K562 (cell line): Measurements from ENCODE around the gene IQCK. TPM values are rescaled to one million over a fixed set of nuclear protein-coding genes. Genes with fewer than 3 reads are reported as not detected.

Experiments
- ATAC-seq: fragments of 200-7000 bp; cut with Tn5 transposase; 3 replicates; pipeline ENCODE4 v1.9.1; 2020; ENCODE audit warnings: moderate library complexity
- BruUV-seq: library from RNA; stranded (reverse); fragments of 400-500 nt; replicated peaks from 2 replicates; lab custom pipeline; 2021; lab: Mats Ljungman, UMichigan
- CTCF ChIA-PET: fragments of 300-600 bp; formaldehyde crosslinking; extraction: SDS; loops from one replicate; lab custom pipeline; 2021; ENCODE audit warnings: low intra/inter-chr PET ratio; lab: Yijun Ruan, JAX
- POLR2A ChIA-PET: fragments of 300-600, 350-650 bp; sonication (Branson Sonifier 250); formaldehyde crosslinking; extraction: SDS; loops from one replicate; lab custom pipeline; 2021; ENCODE audit warnings: antibody characterized with exemption, inconsistent platforms; lab: Yijun Ruan, JAX
- DNase-seq, 4 experiments: peaks; one replicate each; pipeline versions ENCODE4 v3.0.0 to v3.0.0-alpha.2; 2011 to 2018; ENCODE audit warnings: low spot score in 3 of 4, mixed read lengths in 3 of 4; ENCODE audit errors: extremely low read depth in 1 of 4
- FAIRE-seq: peaks from 2 replicates; lab custom pipeline; 2011; peaks lifted over from hg19 to GRCh38; lab: Jason Lieb, UNC
- H2AFZ ChIP-seq: 2 replicates; pipeline ENCODE4 v1.6.0; 2011; ENCODE audit warnings: low read depth, low read length, control low read depth, inconsistent platforms
- H3K27ac ChIP-seq: fragments of 200-600 bp; 3 replicates; pipeline ENCODE4 v1.8.0; 2011; ENCODE audit warnings: low read depth, mild to moderate bottlenecking, control low read depth, inconsistent platforms, low read length, moderate library complexity, mixed read lengths; ENCODE audit errors: extremely low read depth
- H3K27me3 ChIP-seq, 2 experiments: fragments of 300-600 bp in 1 of 2; 2 replicates in 1 of 2; 3 replicates in 1 of 2; pipeline versions ENCODE4 v1.6.0 to v1.8.0; 2011; ENCODE audit warnings: inconsistent platforms in 2 of 2, low read length in 2 of 2, mild to moderate bottlenecking in 1 of 2, mixed read lengths in 1 of 2, moderate library complexity in 1 of 2; ENCODE audit not compliant: control insufficient read depth in 2 of 2, insufficient read depth in 2 of 2
- H3K36me3 ChIP-seq: fragments of 300-600 bp; 3 replicates; pipeline ENCODE4 v1.8.0; 2011; ENCODE audit warnings: mild to moderate bottlenecking, low read length, inconsistent platforms; ENCODE audit not compliant: control insufficient read depth, insufficient read depth
- H3K4me1 ChIP-seq, 2 experiments: fragments of 200-600 bp in 1 of 2; replicated peaks in 1 of 2; 2 replicates in 1 of 2; 3 replicates in 1 of 2; pipeline versions ENCODE4 v1.5.1 to v1.8.0; 2011; ENCODE audit warnings: inconsistent platforms in 2 of 2, low read length in 2 of 2, mild to moderate bottlenecking in 1 of 2, mixed read lengths in 1 of 2, moderate library complexity in 1 of 2; ENCODE audit not compliant: control insufficient read depth in 2 of 2, insufficient read depth in 2 of 2
- H3K4me2 ChIP-seq: 2 replicates; pipeline ENCODE4 v1.6.1; 2011; ENCODE audit warnings: low read length, control low read depth, inconsistent platforms, mixed read lengths; ENCODE audit not compliant: insufficient read depth
- H3K4me3 ChIP-seq: fragments of 200-600 bp; sonication (generic), shearing (Covaris generic); 2 replicates; pipeline ENCODE4 v1.5.1; 2016; ENCODE audit warnings: control low read depth, inconsistent platforms
- H3K79me2 ChIP-seq: fragments of 200-600 bp; 3 replicates; pipeline ENCODE4 v1.8.0; 2011; ENCODE audit warnings: low read length, inconsistent platforms; ENCODE audit not compliant: control insufficient read depth, insufficient read depth
- H3K9ac ChIP-seq, 2 experiments: 2 replicates each; pipeline versions ENCODE4 v1.6.0 to v1.6.1; 2011; ENCODE audit warnings: low read depth in 2 of 2, low read length in 2 of 2, control low read depth in 1 of 2, inconsistent platforms in 1 of 2, mild to moderate bottlenecking in 1 of 2, mixed read lengths in 1 of 2; ENCODE audit not compliant: insufficient read depth in 1 of 2
- H3K9me1 ChIP-seq: one replicate; pipeline ENCODE4 v1.6.0; 2011; ENCODE audit warnings: inconsistent platforms, mild to moderate bottlenecking, low read length, moderate library complexity; ENCODE audit not compliant: control insufficient read depth, insufficient read depth
- H3K9me3 ChIP-seq: replicated peaks from 2 replicates; pipeline ENCODE4 v1.5.1; 2011; ENCODE audit warnings: low read depth, low read length, inconsistent platforms; ENCODE audit not compliant: control insufficient read depth, insufficient read depth
- H4K20me1 ChIP-seq: replicated peaks from 2 replicates; pipeline ENCODE4 v1.6.1; 2011; ENCODE audit warnings: low read length, inconsistent platforms, mixed read lengths; ENCODE audit not compliant: control insufficient read depth, insufficient read depth
- GTF3C2 ChIP-seq: IDR thresholded peaks from 3 replicates; pipeline ENCODE4 v1.6.1; 2011; ENCODE audit warnings: borderline replicate concordance, mild to moderate bottlenecking, moderate library complexity; ENCODE audit not compliant: insufficient read length; ENCODE audit errors: extremely low read depth
- HNRNPK ChIP-seq: fragments of 200-400 bp; formaldehyde crosslinking; IDR thresholded peaks from one replicate; pipeline ENCODE4 v1.6.1; 2018; ENCODE audit warnings: mild to moderate bottlenecking, low read depth, low read length; ENCODE audit not compliant: poor library complexity, severe bottlenecking
- KAT2B ChIP-seq: IDR thresholded peaks from one replicate; pipeline ENCODE4 v1.6.1; 2012; ENCODE audit warnings: low read depth, mild to moderate bottlenecking, control low read depth, inconsistent platforms, low read length, moderate library complexity
- PHF20 ChIP-seq: fragments of 450-650 bp; IDR thresholded peaks from 2 replicates; pipeline ENCODE4 v1.6.1; 2018; ENCODE audit not compliant: partially characterized antibody
- WGBS: fragments of 100-300 bp; shearing (Covaris generic); methylation state at CpG from one replicate; pipeline ENCODE4 v1.1.6; 2016; ENCODE audit warnings: low coverage, mixed read lengths; ENCODE audit not compliant: insufficient coverage; ENCODE audit errors: missing lambda C conversion rate; 5-methylcytosine and 5-hydroxymethylcytosine counted together
- in situ Hi-C: fragments of 300-500 bp; cut with MboI; formaldehyde crosslinking; loops from 4 replicates; pipeline ENCODE4 v1.15.0; 2018; ENCODE audit warnings: inconsistent platforms, mixed read lengths
- intact Hi-C: fragments of 100-400 bp; cut with micrococcal nuclease; formaldehyde crosslinking; loops from 2 replicates; pipeline ENCODE4 v1.14.2; 2022
- polyA plus RNA-seq, 8 experiments: library from polyadenylated mRNA; depleted of rRNA in 4 of 8; stranded (reverse) in 5 of 8; unstranded in 3 of 8; fragments of >200 nt; fragmentation: Nextera tagmentation in 2 of 8; fragmentation: Illumina TruSeq in 1 of 8; extraction: Ambion mirVana in 2 of 8; extraction: Trizol in 1 of 8; gene quantifications; 2 replicates each; pipeline versions ENCODE4 v1.2.1 to v1.2.3, GENCODE V29; 2011 to 2014; ENCODE audit warnings: inconsistent platforms in 1 of 8, missing spikeins in 1 of 8
- total RNA-seq, 7 experiments: library from RNA; depleted of rRNA in 6 of 7; stranded (reverse); fragments of >200 nt in 6 of 7; fragmentation: Illumina TruSeq in 2 of 7; extraction: Trizol in 2 of 7; gene quantifications; 2 replicates each; pipeline versions ENCODE4 v1.2.1 to v1.2.3, GENCODE V29; 2011 to 2021; ENCODE audit warnings: low replicate concordance in 1 of 7
- TF ChIP-seq, protein P1 (sequence below): fragments of 250-450 bp; sonication (Bioruptor Pico); IDR thresholded peaks from 2 replicates; pipeline ENCODE4 v1.5.0; 2021; ENCODE audit warnings: mild to moderate bottlenecking, moderate library complexity

The IQCK gene
- total and polyA plus RNA-seq, 9 of the 15 experiments (the other 6 are each of a cell fraction or from before 2014, with no cell fraction given): 5.2 to 12.2 (median 7.3) TPM

GRCh38 chr16:19746561-19746960 lies 28.5 kb downstream of the IQCK start:
- ATAC-seq: no peak
- FAIRE-seq: no peak
- Histone ChIP-seq H3K4me3 (no peak overlapping the region), H3K79me2 (no peaks in the 10 kb centered on the region), H3K4me1 (peaks cover 4 to 10% of the 10 kb centered on the region in 2 experiments; a peak in 3 of 5 replicates)
- intact Hi-C loops: no loop called here
- TF ChIP-seq GTF3C2 (no peak), PHF20 (no peak), KAT2B (no peak), HNRNPK (no peak)
- TF ChIP-seq, protein P1, sequence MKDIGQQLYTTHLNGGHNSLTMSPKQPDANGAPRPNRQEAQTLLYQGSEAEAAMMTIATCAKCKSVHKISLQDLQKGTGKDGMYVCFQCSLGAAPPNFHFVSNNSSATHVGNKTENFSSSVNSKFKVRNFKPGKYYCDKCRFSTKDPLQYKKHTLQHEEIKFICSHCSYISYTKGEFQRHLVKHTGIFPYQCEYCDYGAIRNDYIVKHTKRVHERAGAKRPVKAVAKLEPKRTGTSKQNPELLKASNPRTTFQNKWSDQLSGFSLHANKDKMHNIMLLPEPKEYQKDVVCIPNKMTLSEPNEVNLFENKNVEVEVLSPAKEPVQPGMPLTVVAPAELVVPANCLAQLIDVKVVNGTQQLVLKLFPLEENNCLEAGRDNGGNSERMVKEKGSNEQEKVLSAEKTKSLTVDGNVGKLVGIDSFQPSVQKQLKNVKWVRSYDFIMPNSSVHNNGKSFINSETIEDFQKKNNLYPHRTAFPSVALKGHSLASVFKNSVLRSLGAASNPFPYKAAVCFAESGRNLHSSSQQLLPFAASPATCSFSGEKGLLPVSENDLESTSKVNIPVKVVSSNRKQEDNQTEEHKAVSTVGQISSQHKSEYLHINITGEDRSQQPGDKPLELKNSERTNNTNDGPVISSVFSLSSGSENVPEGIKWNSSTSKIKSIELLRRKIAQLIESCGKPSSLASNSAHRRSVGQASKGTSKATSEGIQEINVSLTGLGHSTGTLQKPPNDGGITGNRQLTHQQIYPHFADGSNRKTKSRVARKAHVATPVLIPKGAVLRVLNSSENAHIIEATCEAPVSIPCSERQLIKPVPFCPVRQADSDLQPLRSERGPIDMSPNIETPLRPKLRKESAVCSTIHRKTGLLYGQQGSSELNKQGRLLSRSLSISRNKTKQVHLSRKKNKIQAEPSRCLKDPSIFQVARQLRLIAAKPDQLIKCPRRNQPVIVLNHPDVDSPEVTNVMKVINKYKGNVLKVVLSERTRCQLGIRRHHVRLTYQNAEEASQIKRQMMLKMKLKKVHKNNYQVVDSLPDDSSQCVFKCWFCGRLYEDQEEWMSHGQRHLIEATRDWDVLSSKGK: no peak
- TF ChIP-seq, all 486 proteins: peak for 0
- no peak overlapping the region for H3K27ac ChIP-seq
- no TSS peak for BruUV-seq
- ChIA-PET POLR2A (no interaction called here), CTCF (no interaction called here)
- WGBS: 13% methylated on average over 4 of the region's 4 CpGs
- H3K4me2 ChIP-seq: no peak overlapping the region; the same call in 1 of the 2 replicates
- H3K9ac ChIP-seq: no peak overlapping the region
- H3K27me3 ChIP-seq: no peaks in the 10 kb centered on the region
- H3K9me1 ChIP-seq: no peaks in the 10 kb centered on the region
- H4K20me1 ChIP-seq: no peaks in the 10 kb centered on the region
- in situ Hi-C loops: no loop called here
- DNase-seq: peak in 1 of 4 experiments; percentile 9
- H2AFZ ChIP-seq: no peak overlapping the region
- H3K9me3 ChIP-seq: no peaks in the 10 kb centered on the region
- H3K36me3 ChIP-seq: no peaks in the 10 kb centered on the region
